LNCaP clone FGC (cell line): ENCODE measurements around the gene PSD.

Experiments used
- DNase-seq: peaks from one replicate; pipeline ENCODE4 v3.0.0-alpha.2; 2011; ENCODE audit warnings: low read depth
- H3K4me3 ChIP-seq: 2 replicates; pipeline ENCODE4 v1.5.1; 2011; ENCODE audit warnings: mild to moderate bottlenecking, low read depth, low read length, control low read depth
- CTCF ChIP-seq: IDR thresholded peaks from 2 replicates; pipeline ENCODE4 v1.5.1; 2012; ENCODE audit warnings: mild to moderate bottlenecking; ENCODE audit not compliant: control insufficient read depth, insufficient read depth; ENCODE audit errors: extremely low read depth

Gene PSD

GRCh38 chr10:102452672-102453340 lies 34.2 kb upstream of the PSD start:
- no peak overlapping the region for H3K4me3 ChIP-seq
- no peak for TF ChIP-seq CTCF
- no peak for DNase-seq

GRCh38 chr10:102451105-102451969 lies 32.8 kb upstream of the PSD start, which contains the start of gene C10orf95:
C10orf95 (minus strand) TSS chr10:102451543; CDS start chr10:102451093, 450 bp downstream.
- peak within 1 kb of the TSS; percentile 99 for H3K4me3 ChIP-seq
- no peak for TF ChIP-seq CTCF
- DNase-seq = no peak

DNA sequence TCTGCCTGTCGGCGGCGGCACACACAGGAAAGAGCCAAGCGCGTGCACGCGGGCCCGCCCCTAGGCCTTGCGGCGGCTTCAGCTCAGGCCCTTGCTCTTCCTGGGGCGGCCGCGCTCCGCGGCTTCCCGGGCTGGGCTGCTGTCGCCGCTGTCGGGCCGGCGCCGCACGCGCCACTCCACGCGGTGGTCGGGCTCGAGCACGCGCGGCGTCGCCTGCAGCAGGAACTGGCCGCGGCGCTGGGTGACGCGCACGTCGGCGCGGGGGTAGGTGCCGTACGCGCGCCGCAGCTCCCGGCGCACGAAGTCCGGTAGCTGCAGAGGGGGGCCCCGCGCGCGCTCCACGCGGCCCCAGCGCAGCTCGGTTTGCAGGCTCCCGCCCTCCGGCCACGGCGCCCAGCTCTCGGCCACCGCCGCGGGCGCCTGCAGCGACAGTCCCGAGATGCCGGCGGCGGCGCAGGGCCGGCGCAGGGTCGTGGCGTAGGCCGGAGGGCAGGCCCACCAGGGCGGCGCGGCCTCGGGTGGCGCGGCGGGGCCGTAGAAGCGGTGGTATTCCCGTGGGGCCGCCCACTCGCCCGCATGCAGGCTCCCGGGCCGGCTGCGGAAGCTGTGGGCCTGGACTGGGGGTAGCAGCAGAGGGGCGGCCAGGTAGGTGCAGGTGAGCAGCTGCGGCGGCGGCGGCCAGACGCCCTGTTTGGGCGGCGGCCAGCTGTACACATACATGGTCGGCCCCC lies 32.0 kb upstream of the PSD start:
- peak; percentile 70 for DNase-seq
- H3K4me3 ChIP-seq = peak overlapping the region; percentile 99
- TF ChIP-seq CTCF = no peak

GRCh38 chr10:102450124-102450373 lies 31.5 kb upstream of the PSD start:
- no peak for TF ChIP-seq CTCF
- peak overlapping the region; percentile 99 for H3K4me3 ChIP-seq
- no peak for DNase-seq

DNA sequence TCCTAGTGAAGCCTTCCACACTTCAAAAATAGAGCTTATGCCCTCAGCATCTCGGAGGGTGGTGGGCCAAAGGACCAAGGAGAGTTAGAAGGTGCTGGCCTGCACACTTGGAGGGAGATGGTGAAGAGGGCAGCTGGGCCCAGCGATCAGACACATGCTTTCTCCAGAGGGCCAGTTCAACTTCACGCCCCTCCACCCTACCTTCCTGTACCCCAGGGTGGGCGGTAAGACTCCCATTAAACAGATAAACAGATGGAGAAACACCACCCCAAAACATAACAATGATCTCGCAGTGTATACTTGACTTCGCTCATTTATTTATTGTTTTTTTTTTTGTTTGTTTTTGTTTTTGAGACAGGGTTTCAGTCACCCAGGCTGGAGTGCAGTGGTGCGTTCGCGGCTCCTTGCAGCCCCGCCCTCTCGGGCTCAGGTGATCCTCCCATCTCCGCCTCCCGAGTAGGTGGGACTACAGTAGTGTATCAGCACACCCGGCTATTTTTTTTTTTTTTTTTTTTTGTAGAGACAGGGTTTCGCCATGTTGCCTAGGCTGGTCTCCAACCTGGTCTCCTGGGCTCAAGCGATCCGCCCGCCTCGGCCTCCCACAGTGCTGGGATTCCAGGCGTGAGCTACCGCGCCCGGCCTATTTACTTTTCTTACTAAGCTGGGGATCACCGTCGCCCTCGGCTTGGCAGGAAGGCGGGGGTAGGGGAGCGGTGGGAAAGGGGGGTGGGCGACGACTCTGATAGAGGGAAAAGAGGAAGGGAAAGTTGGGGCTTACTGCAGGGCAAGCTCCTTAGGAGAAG lies 30.9 kb upstream of the PSD start:
- peak; percentile 79 for DNase-seq
- peak overlapping the region; percentile 99 for H3K4me3 ChIP-seq
- TF ChIP-seq CTCF = no peak

- DNase-seq = no peak
- H3K4me3 ChIP-seq = no peak overlapping the region
- TF ChIP-seq CTCF = no peak
Measured at GRCh38 chr10:102444851-102445250, 26.3 kb upstream of the PSD start.
